GM19193 (cell line): ENCODE measurements around the gene RAB43.

Experiments used
- POLR2A ChIP-seq: IDR thresholded peaks from 4 replicates; pipeline ENCODE4 v1.6.1; 2011; ENCODE audit not compliant: insufficient read depth, insufficient read length; ENCODE audit errors: extremely low read depth

The RAB43 gene

DNA sequence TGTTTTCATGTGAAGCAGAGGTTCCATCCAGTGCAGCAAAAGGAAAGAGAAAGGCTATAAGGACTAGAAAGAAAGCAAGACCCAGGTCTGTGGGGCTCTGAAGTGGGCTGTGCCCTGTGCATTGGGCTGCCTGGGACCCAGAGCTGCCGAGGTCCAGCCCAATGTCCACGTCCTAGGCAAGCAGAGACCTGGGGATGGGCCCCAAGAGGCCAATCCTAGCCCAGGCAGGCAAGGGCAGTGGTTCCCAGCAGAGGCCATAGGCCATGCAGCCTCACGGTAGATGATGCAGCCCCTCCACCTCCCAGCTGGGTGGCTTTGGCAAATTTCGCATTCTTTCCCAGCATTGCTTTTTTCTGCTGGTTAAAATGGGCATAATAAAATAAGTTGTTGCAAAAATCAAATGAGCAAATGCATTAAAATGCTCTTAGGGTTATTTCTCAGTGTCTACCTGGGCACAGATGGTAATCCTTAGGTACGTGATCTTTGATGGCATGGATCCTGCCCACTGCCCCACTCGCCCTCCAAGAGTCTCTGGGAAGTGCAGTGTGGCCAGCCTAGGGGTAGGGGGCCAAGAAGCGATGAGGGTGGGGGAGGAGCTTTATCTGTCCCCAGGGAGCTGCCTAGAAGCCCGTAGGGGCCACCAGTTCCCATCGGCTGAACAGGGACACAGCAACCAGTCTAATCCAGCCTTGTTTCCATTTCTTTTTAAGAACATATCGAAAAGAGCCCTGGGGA is 83.3 kb downstream of the RAB43 start:
- no peak for TF ChIP-seq POLR2A
